ENCODE results near the gene MINDY3. TPM values are rescaled to one million over a fixed set of nuclear protein-coding genes. Genes with fewer than 3 reads are reported as not detected.
"Not testable (repeated sequence)": the region's sequence is repeated elsewhere in the genome, so short reads cannot be mapped to it uniquely, and the experiment has no call there.

The MINDY3 gene
- total and polyA plus RNA-seq, 10 donors: 16.1 to 35.0 (median 30.0) TPM

GRCh38 chr10:15852111-15852557 is 8.2 kb downstream of the MINDY3 start:
- no peak for DNase-seq
- intact Hi-C loops (cut with DNase I; ENCODE audit: low total_unique reads): no loop called here
- H3K4me3 ChIP-seq: no peak overlapping the region
- peaks cover 0 to 49% (median under 1%) of the 10 kb centered on the region in 6 donors for H3K36me3 ChIP-seq
- H3K27me3 ChIP-seq (replicated peaks in 1 of 7): no peaks in the 10 kb centered on the region
- no peak for TF ChIP-seq POLR2AphosphoS5 (IDR thresholded peaks at IDR 0.05)
- TF ChIP-seq CTCF (IDR thresholded peaks at IDR 0.05 in 8 of 11, conservative IDR thresholded peaks at IDR 0.05 in 3 of 11): no peak
- no peak for TF ChIP-seq POLR2A (IDR thresholded peaks at IDR 0.05)
- peaks cover 0 to 40% (median 8%) of the 10 kb centered on the region in 6 donors for H3K4me1 ChIP-seq
- H3K27ac ChIP-seq: no peak overlapping the region
- WGBS, 5 donors: 77 to 90% (median 83%) methylated on average over 2 of the region's 2 CpGs
- peaks cover 0 to 33% (median 27%) of the 10 kb centered on the region in 8 donors for H3K9me3 ChIP-seq

- DNase-seq; H3K27me3 ChIP-seq (replicated peaks in 1 of 7); intact Hi-C loops (cut with DNase I; ENCODE audit: low total_unique reads); H3K4me3 ChIP-seq; H3K27ac ChIP-seq: not testable (repeated sequence)
- WGBS, 5 donors: 95 to 99% (median 97%) methylated on average over 9 of the region's 9 CpGs
- Histone ChIP-seq H3K36me3 (peaks cover 0 to 54% (median under 1%) of the 10 kb centered on the region in 6 donors), H3K9me3 (peaks cover 0 to 33% (median 27%) of the 10 kb centered on the region in 8 donors), H3K4me1 (peaks cover 0 to 25% (median 2%) of the 10 kb centered on the region in 6 donors)
Measured at GRCh38 chr10:15850337-15850978, 9.8 kb downstream of the MINDY3 start.

- 57 to 86% (median 70%) methylated on average over 4 of the region's 4 CpGs for WGBS, 5 donors
- Histone ChIP-seq H3K36me3 (peaks cover 0 to 51% (median under 1%) of the 10 kb centered on the region in 6 donors), H3K4me1 (peaks cover 0 to 19% (median 3%) of the 10 kb centered on the region in 6 donors), H3K4me3 (no peak overlapping the region), H3K27me3 (replicated peaks in 1 of 7) (no peaks in the 10 kb centered on the region), H3K9me3 (peaks cover 0 to 33% (median 27%) of the 10 kb centered on the region in 8 donors), H3K27ac (peak overlapping the region in 2 of 8 donors; percentile 24 to 64)
- TF ChIP-seq POLR2AphosphoS5 (IDR thresholded peaks at IDR 0.05) (no peak), CTCF (IDR thresholded peaks at IDR 0.05 in 8 of 11, conservative IDR thresholded peaks at IDR 0.05 in 3 of 11) (no peak), POLR2A (IDR thresholded peaks at IDR 0.05) (no peak)
- no peak for DNase-seq
- intact Hi-C loops (cut with DNase I; ENCODE audit: low total_unique reads): no loop called here
Measured at GRCh38 chr10:15849316-15849715, 11.0 kb downstream of the MINDY3 start.

- Histone ChIP-seq H3K4me1 (peaks cover 0 to 31% (median 11%) of the 10 kb centered on the region in 6 donors), H3K36me3 (peaks cover 0 to 43% (median under 1%) of the 10 kb centered on the region in 6 donors), H3K4me3 (no peak overlapping the region), H3K27ac (no peak overlapping the region), H3K9me3 (peaks cover 0 to 30% (median 27%) of the 10 kb centered on the region in 8 donors), H3K27me3 (replicated peaks in 1 of 7) (no peaks in the 10 kb centered on the region)
- 92 to 96% (median 94%) methylated on average over 4 of the region's 4 CpGs for WGBS, 5 donors
- TF ChIP-seq CTCF (IDR thresholded peaks at IDR 0.05 in 8 of 11, conservative IDR thresholded peaks at IDR 0.05 in 3 of 11): no peak
- no peak for TF ChIP-seq POLR2A (IDR thresholded peaks at IDR 0.05)
- no peak for TF ChIP-seq POLR2AphosphoS5 (IDR thresholded peaks at IDR 0.05)
- no peak for DNase-seq
- intact Hi-C loops (cut with DNase I; ENCODE audit: low total_unique reads): no loop called here
Measured at GRCh38 chr10:15847481-15847880, 12.8 kb downstream of the MINDY3 start.

All from spleen (tissue), 11 donors.